ENCODE measurements around the gene GPR183.

The GPR183 gene

GRCh38 chr13:99311748-99312492 lies 4.7 kb upstream of the GPR183 start:
- DNase-seq (ENCODE audit: low read depth in 3 of 3) = no peak

GRCh38 chr13:99311137-99311536 lies 3.9 kb upstream of the GPR183 start:
- DNase-seq (ENCODE audit: low read depth in 3 of 3) = peak in 1 of 3 experiments; percentile 59

GRCh38 chr13:99310382-99311031 lies 3.3 kb upstream of the GPR183 start:
- no peak for DNase-seq (ENCODE audit: low read depth in 3 of 3)

- no peak for DNase-seq (ENCODE audit: low read depth in 3 of 3)
Measured at GRCh38 chr13:99308471-99309087, 1.4 kb upstream of the GPR183 start.

- peak; percentile 53 to 82 (median 73) for DNase-seq (ENCODE audit: low read depth in 3 of 3)
Measured at GRCh38 chr13:99307648-99308339, 595 bp upstream of the GPR183 start.

- DNase-seq (ENCODE audit: low read depth in 3 of 3) = no peak
Measured at GRCh38 chr13:99305566-99305965, 1.6 kb downstream of the GPR183 start.

- no peak for DNase-seq (ENCODE audit: low read depth in 3 of 3)
Measured at GRCh38 chr13:99305158-99305557, 2.0 kb downstream of the GPR183 start.

- no peak for DNase-seq (ENCODE audit: low read depth in 3 of 3)
Measured at GRCh38 chr13:99304541-99304940, 2.7 kb downstream of the GPR183 start.

- peak in 1 of 3 experiments; percentile 72 for DNase-seq (ENCODE audit: low read depth in 3 of 3)
Measured at GRCh38 chr13:99303863-99304521, 3.2 kb downstream of the GPR183 start.

- no peak for DNase-seq (ENCODE audit: low read depth in 3 of 3)
Measured at GRCh38 chr13:99302637-99303505, 4.3 kb downstream of the GPR183 start.

GRCh38 chr13:99301913-99302636 lies 5.1 kb downstream of the GPR183 start:
- no peak for DNase-seq (ENCODE audit: low read depth in 3 of 3)

GRCh38 chr13:99301056-99301838 lies 6.0 kb downstream of the GPR183 start:
- DNase-seq (ENCODE audit: low read depth in 3 of 3) = no peak

- DNase-seq (ENCODE audit: low read depth in 3 of 3) = no peak
Measured at GRCh38 chr13:99299920-99300341, 7.3 kb downstream of the GPR183 start.

- DNase-seq (ENCODE audit: low read depth in 3 of 3) = no peak
Measured at GRCh38 chr13:99299256-99299919, 7.8 kb downstream of the GPR183 start.

GRCh38 chr13:99298056-99298455 lies 9.1 kb downstream of the GPR183 start:
- no peak for DNase-seq (ENCODE audit: low read depth in 3 of 3)

GRCh38 chr13:99297331-99297730 lies 9.9 kb downstream of the GPR183 start:
- no peak for DNase-seq (ENCODE audit: low read depth in 3 of 3)

GRCh38 chr13:99296398-99296797 lies 10.8 kb downstream of the GPR183 start:
- no peak for DNase-seq (ENCODE audit: low read depth in 3 of 3)

GRCh38 chr13:99295488-99296252 lies 11.5 kb downstream of the GPR183 start:
- DNase-seq (ENCODE audit: low read depth in 3 of 3) = no peak

All from stimulated activated CD4-positive, alpha-beta T cell treated with anti-CD3 and anti-CD28 coated beads, TNF-alpha, amount 100 ng/mL, for 24 hours (primary cell).